Kidney (tissue), 14 donors: ENCODE measurements around the gene SH3D19. TPM values are rescaled to one million over a fixed set of nuclear protein-coding genes. Genes with fewer than 3 reads are reported as not detected.

ENCODE experiments used
- DNase-seq, 5 donors: peaks; one replicate each; pipeline ENCODE4 v3.0.0-alpha.2; 2013 to 2020
- FAIRE-seq: peaks from 2 replicates; lab custom pipeline; 2012; peaks lifted over from hg19 to GRCh38; lab: Jason Lieb, UNC
- H3K27ac ChIP-seq, 2 donors: one replicate each; pipeline ENCODE4 v1.7.0; 2013; ENCODE audit warnings: low read depth in 2 of 2, low read length in 2 of 2, inconsistent platforms in 1 of 2
- H3K27me3 ChIP-seq: one replicate; pipeline ENCODE4 v1.7.1; 2013; ENCODE audit warnings: low read length, inconsistent platforms; ENCODE audit not compliant: control insufficient read depth, insufficient read depth
- H3K36me3 ChIP-seq, 3 donors: one replicate each; pipeline versions ENCODE4 v1.7.0 to v1.7.1; 2013; ENCODE audit warnings: low read length in 3 of 3, control low read depth in 1 of 3, inconsistent platforms in 1 of 3; ENCODE audit not compliant: insufficient read depth in 3 of 3, control insufficient read depth in 2 of 3
- H3K4me1 ChIP-seq, 3 donors: one replicate each; pipeline versions ENCODE4 v1.7.0 to v1.7.1; 2013; ENCODE audit warnings: low read length in 3 of 3, inconsistent platforms in 1 of 3, low read depth in 1 of 3; ENCODE audit not compliant: control insufficient read depth in 2 of 3, insufficient read depth in 2 of 3
- H3K4me3 ChIP-seq, 3 donors: one replicate each; pipeline versions ENCODE4 v1.7.0 to v1.8.1; 2013; ENCODE audit warnings: low read length in 3 of 3, control low read depth in 1 of 3, inconsistent platforms in 1 of 3
- H3K9ac ChIP-seq, 3 donors: one replicate each; pipeline versions ENCODE4 v1.7.0 to v1.7.1; 2013; ENCODE audit warnings: low read length in 3 of 3, control low read depth in 1 of 3, inconsistent platforms in 1 of 3
- H3K9me3 ChIP-seq, 3 donors: one replicate each; pipeline versions ENCODE4 v1.7.0 to v1.7.1; 2013; ENCODE audit warnings: low read length in 3 of 3, control low read depth in 1 of 3, inconsistent platforms in 1 of 3; ENCODE audit not compliant: control insufficient read depth in 2 of 3, insufficient read depth in 1 of 3
- CTCF ChIP-seq: IDR thresholded peaks from 3 replicates; pipeline ENCODE4 v1.5.1; 2012; ENCODE audit warnings: mild to moderate bottlenecking, moderate library complexity, borderline replicate concordance; ENCODE audit not compliant: insufficient read depth; ENCODE audit errors: extremely low read depth
- intact Hi-C: fragments of 100-400 bp; cut with DNase I; formaldehyde crosslinking; loops from one replicate; pipeline ENCODE4 v1.11.1; 2022
- polyA plus RNA-seq: library from polyadenylated mRNA; stranded (reverse); fragments of 350-450 nt; fragmentation: Illumina TruSeq; extraction: RNeasy Lipid Tissue Mini Kit (QIAGEN cat#74804); gene quantifications from one replicate; pipeline ENCODE4 v1.2.3, GENCODE V29; 2014; ENCODE audit warnings: low read depth, low replicate concordance; ENCODE audit not compliant: insufficient read depth
- total RNA-seq: library from RNA; stranded (reverse); fragmentation: NEBNext Ultra II Directional; extraction: Animal tissue kit (Norgen Biotek cat#: 25700); gene quantifications from one replicate; pipeline ENCODE4 v1.2.1, GENCODE V29; 2021
- donor health status: control.
- donor health status: control.
- donor health status: control.
- donor health status: control.
- donor health status: control.
- donor health status: DM: yes; HTN: yes; CAD: no.
- donor health status: Normal renal cell carcinoma (clear cell type).

Gene SH3D19
- total and polyA plus RNA-seq, 2 donors from 2014 or later = 13.6 to 36.8 TPM

- FAIRE-seq (no peak), DNase-seq (no peak)
- H3K27me3 ChIP-seq = no peaks in the 10 kb centered on the region
- intact Hi-C loops = loop anchor here (10.0 kb wide), 1 partner anchor 225 kb away; no protein-coding TSS in a partner anchor
- H3K27ac ChIP-seq = no peak overlapping the region
- H3K4me3 ChIP-seq = no peak overlapping the region
- no peak for TF ChIP-seq CTCF
- no peaks in the 10 kb centered on the region for H3K4me1 ChIP-seq
- H3K36me3 ChIP-seq = peaks cover 0 to 15% (median 14%) of the 10 kb centered on the region in 3 donors
- no peak overlapping the region for H3K9ac ChIP-seq
- H3K9me3 ChIP-seq = no peaks in the 10 kb centered on the region
Measured at GRCh38 chr4:151129796-151130195, 195.6 kb downstream of the SH3D19 start.

- Histone ChIP-seq H3K4me3 (no peak overlapping the region), H3K9ac (no peak overlapping the region), H3K27me3 (no peaks in the 10 kb centered on the region), H3K27ac (no peak overlapping the region), H3K9me3 (no peaks in the 10 kb centered on the region), H3K4me1 (no peaks in the 10 kb centered on the region), H3K36me3 (peaks cover 0 to 9% (median 0%) of the 10 kb centered on the region in 3 donors)
- TF ChIP-seq CTCF = peak; percentile 61
- FAIRE-seq (peak; percentile 85), DNase-seq (peak in 4 of 5 donors; percentile 67 to 89 (median 83))
- intact Hi-C loops = no loop called here
Measured at GRCh38 chr4:151117371-151117962, 207.9 kb downstream of the SH3D19 start.

GRCh38 chr4:151114986-151115385 is 210.4 kb downstream of the SH3D19 start:
- H3K4me3 ChIP-seq = no peak overlapping the region
- no peak for FAIRE-seq
- intact Hi-C loops = no loop called here
- no peak overlapping the region for H3K9ac ChIP-seq
- H3K4me1 ChIP-seq = no peaks in the 10 kb centered on the region
- no peaks in the 10 kb centered on the region for H3K9me3 ChIP-seq
- H3K27me3 ChIP-seq = no peaks in the 10 kb centered on the region
- no peak for DNase-seq
- no peak for TF ChIP-seq CTCF
- H3K27ac ChIP-seq = no peak overlapping the region
- peaks cover 0 to 4% (median 0%) of the 10 kb centered on the region in 3 donors for H3K36me3 ChIP-seq

GRCh38 chr4:151114338-151114737 is 211.1 kb downstream of the SH3D19 start:
- Histone ChIP-seq H3K4me3 (no peak overlapping the region), H3K27me3 (no peaks in the 10 kb centered on the region), H3K4me1 (no peaks in the 10 kb centered on the region), H3K9me3 (no peaks in the 10 kb centered on the region), H3K36me3 (peaks cover 0 to 4% (median 0%) of the 10 kb centered on the region in 3 donors), H3K27ac (no peak overlapping the region), H3K9ac (no peak overlapping the region)
- no peak for TF ChIP-seq CTCF
- FAIRE-seq (no peak), DNase-seq (no peak)
- intact Hi-C loops = no loop called here
